ENCODE measurements around the gene PBX3. TPM values are rescaled to one million over a fixed set of nuclear protein-coding genes. Genes with fewer than 3 reads are reported as not detected.

PBX3 gene
- total RNA-seq, 1 donor from 2014 or later: 57.7 TPM

DNA sequence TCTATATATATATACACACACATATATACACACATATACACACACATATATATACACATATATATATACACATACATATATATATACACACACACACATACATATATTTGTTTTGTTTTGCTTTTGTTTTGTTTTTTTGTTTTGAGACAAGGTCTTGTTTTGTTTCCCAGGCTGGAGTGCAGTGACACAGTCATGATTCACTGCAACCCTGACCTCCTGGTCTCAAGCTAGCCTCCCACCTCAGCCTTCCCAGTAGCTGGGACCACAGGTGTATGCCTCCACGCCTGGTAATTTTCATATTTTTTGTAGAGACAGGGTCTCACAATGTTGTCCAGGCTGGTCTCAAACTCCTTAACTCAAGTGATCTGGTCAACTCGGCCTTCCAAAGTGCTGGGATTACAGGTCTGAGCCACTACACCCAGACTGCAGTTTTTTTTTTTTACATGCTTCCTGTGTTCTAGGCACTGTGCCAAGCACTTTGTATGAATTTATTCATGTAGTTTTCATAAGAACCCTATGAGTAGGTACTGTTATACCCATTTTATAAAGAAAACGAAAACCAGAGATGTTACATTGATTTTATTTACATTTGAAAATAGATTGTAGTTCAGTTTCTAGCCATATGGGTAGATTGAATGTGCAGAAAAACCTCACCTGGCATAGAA lies 120.7 kb downstream of the PBX3 start:
- no peak for DNase-seq (ENCODE audit: low spot score)

GRCh38 chr9:125878164-125878631 lies 131.0 kb downstream of the PBX3 start:
- no peak for DNase-seq (ENCODE audit: low spot score)

DNA sequence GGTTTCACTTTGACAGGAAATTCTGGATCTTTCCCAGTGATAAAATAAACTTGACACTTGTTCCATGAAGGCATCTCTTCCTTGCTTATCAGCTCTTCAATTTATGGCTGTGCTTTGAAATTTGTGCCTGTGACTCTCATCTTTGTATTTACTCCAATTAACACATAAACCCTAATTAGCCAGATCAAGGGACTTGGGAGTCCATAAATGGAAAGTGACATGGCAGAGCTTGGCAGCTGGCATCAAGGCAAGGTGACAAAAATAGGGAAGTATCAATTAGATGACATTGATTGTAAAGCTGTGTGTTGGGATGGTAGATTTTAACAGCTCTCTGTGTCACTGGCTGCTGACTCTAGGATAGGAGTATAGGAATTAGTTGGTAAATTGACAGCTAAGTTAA lies 133.9 kb downstream of the PBX3 start:
- no peak for DNase-seq (ENCODE audit: low spot score)

- no peak for DNase-seq (ENCODE audit: low spot score)
Measured at GRCh38 chr9:125883565-125884217, 136.5 kb downstream of the PBX3 start.

- no peak for DNase-seq (ENCODE audit: low spot score)
Measured at GRCh38 chr9:125884218-125884595, 137.0 kb downstream of the PBX3 start.

- DNase-seq (ENCODE audit: low spot score): no peak
Measured at GRCh38 chr9:125885405-125886034, 138.3 kb downstream of the PBX3 start.

GRCh38 chr9:125886365-125886764 lies 139.2 kb downstream of the PBX3 start:
- no peak for DNase-seq (ENCODE audit: low spot score)

DNA sequence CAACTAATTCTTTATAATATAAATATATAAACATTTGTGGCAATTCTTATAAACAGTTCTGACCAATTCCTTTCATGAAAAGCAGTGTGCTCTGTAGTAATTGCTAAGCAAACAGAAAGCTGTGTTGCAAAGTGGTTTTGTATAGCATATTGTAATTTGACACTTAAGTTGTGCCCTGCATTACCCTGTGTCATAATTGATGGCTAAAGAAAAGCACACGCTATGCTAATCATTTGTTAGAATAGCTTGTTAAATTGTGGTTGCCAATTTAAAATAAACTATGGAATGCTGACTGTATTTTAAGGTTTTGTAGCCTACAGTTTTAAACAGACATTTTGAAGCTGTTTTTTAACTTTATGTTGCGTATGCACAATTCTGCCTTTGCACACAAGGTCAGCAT lies 140.0 kb downstream of the PBX3 start:
- no peak for DNase-seq (ENCODE audit: low spot score)

- no peak for DNase-seq (ENCODE audit: low spot score)
Measured at GRCh38 chr9:125888211-125888610, 141.0 kb downstream of the PBX3 start.

DNA sequence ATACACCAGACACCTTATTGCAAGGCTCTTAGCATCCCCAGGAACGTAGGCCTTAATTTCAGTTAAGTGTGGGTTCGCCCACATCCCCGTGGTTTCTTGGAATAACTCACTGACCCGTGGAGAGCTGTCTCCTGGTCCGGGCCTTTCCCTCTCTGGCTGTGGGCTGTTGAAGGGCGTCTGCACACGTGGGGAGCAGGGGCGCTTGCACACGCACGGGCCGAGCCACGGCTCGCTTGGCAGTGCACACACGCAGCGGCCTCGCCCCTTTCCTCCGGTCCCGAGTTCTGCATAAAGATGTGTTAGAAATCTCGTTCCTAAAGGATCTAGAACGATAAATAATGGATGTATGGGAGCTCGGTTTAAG lies 141.9 kb downstream of the PBX3 start:
- peak; percentile 10 for DNase-seq (ENCODE audit: low spot score)

DNA sequence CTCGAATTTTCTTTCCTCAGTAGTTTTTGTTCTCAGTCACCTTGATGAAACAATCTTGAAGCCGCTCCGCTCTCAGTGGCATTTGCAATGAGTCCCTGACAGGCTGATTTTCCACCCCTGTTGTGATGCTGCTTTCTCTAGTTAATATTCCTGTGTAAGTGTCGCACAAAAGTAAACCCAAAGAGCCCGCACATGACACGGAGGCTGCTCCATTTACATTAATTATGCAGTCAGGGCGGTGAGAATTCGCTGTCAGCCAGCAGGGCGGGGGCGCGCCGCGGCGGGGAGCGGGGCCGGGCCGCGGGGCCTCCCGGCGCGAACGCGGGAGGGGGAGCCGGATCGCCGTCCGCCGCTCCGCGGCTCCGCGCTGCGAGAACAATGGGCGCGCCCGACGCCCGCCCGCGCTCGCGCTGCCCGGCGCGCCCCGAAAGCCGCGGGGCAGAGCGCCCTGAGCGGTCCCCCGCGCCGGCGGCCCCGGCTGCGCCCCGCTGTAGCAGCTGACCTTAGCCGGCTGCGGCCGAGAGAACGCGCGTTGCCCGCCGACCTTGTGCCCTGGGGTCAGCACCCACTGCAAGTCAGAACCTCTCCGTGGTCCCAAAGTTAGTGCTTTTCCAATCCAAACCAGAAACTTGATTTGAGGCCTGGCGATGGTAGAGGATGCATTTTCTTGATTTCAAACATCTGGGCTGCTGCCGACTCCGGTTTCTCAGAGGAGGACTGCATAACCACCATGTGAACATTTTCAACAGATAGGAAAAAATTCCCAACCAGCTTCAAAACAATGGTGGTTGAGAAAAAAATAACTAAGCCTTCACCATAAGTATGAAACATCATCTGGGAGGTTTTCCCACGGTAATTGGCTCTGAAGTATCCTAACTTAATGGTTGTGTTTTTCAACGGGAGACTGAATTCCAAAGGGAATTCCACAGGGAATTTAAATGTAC lies 142.6 kb downstream of the PBX3 start:
- DNase-seq (ENCODE audit: low spot score): no peak

DNA sequence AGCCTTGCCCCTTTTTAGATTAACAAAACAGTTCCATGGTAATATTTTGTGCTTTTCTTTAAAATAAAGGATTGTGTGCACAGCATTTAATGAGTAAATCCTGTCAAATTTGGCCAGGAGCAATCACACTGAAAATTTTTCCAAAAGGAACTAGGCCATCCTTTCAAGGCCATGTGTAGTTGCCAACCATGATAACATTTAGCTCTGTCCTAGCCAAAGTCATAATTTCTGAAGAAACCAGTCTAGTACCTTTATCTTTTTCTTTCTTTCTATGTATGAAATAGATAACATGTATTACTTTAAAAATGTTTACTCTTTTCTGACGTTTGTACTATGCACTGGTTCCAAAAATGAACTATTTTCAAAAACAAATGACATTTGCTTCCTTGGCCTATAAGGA lies 143.7 kb downstream of the PBX3 start:
- no peak for DNase-seq (ENCODE audit: low spot score)

DNA sequence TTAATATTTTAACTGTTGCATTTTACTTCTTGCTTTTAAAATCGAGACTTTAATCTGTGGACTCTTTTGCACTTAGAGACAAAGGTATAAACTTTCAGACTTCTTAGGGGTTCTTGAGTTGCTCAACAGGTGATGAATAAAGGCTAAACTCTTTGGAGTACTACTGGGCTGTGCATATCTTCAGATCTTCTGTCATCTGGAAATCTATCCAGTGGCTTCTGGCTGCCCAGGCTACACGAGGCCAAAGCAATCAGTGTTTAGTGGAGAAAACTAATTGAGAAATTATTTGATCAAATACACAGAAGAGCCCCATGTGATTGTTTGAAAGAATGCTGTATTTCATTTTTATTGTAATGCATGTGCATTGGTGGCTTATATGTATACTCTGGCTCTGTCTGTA lies 146.1 kb downstream of the PBX3 start:
- DNase-seq (ENCODE audit: low spot score): no peak

GRCh38 chr9:125894566-125894965 lies 147.4 kb downstream of the PBX3 start:
- DNase-seq (ENCODE audit: low spot score): no peak

GRCh38 chr9:125896404-125896803 lies 149.2 kb downstream of the PBX3 start:
- no peak for DNase-seq (ENCODE audit: low spot score)

- no peak for DNase-seq (ENCODE audit: low spot score)
Measured at GRCh38 chr9:125896964-125897363, 149.8 kb downstream of the PBX3 start.

DNA sequence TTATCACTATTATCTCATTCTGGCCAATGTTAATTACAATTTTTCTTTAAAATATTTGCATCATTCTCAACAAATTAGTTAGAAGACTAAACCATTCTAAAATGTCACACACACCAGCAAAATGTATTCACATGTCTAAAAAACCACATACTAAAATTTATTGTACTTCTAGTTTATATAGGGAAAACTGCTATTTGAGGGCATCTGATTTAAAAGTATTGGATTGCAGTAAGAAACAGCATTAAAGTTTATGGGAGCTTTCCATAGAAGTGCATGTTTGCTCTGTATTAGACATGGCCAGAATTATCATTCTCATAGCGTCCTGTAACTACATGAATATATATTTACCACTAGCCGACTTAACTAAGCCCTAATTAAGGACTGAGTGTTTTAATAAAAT lies 150.3 kb downstream of the PBX3 start:
- DNase-seq (ENCODE audit: low spot score): no peak

- DNase-seq (ENCODE audit: low spot score): no peak
Measured at GRCh38 chr9:125902214-125902613, 155.0 kb downstream of the PBX3 start.

DNA sequence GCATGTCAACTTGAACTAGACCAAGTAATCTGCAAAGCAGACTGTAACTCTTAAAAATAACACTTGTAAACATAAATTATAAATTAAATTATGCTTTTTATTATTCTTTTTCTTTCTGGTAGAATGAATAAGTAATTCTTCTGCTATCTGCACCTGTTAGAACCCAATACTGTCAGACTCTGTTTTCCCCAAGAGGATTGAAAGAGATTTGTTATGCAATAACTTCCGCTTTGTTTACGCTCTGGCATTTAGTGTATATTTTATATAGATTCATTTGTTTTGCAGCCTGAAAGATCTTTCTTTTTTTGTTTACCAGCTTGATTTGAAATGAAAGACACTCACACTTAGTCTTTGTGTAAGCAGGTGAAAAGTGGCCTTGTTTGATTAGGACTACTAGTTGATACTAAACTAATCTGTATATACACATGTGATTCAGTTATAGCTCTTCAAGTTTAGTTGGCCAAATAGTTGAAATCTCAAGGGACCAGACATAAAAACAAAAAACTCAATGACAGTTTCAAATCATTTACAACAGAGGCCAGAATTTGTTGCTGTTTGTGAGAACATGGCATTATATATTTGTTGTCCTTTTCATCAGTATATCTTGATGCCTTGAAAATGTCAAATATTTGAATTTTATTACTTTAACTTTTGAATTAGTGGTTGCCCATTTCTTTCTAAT lies 155.8 kb downstream of the PBX3 start:
- no peak for DNase-seq (ENCODE audit: low spot score)

DNA sequence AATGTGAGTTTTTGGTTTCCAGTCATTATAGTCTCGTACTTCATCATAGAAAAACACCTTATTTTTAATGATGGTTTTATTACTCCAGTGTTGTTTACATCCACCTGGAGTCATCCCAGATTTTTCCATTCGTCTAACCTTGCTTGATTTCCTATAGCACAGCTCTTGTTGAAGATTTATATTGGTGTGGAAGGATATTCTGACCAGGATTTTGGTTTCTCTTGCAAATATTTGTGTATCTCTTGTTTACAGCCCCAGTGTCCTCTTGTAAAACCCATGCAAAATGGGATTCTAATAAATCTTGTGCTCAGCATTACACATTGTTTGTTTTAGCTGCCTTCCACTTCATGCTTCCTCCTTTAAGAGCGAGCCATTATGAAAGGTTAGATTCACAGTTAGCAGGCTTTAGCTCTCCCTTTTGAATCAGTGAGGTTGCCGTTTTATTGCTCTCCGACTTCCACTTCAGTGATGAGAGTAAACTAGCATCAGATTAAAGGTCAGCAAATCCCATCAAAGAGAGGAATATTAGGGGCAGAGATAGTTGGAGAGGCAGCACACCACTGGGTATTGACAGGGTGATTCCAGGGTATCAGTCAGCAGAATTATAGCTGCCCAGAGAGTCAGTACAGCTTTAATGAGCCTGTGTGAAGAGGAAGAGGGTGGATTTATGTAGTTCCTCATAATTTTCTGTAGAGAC lies 157.1 kb downstream of the PBX3 start:
- no peak for DNase-seq (ENCODE audit: low spot score)

- no peak for DNase-seq (ENCODE audit: low spot score)
Measured at GRCh38 chr9:125906144-125906543, 159.0 kb downstream of the PBX3 start.

Data from mucosa of gallbladder (tissue), 1 donor.